K562 (cell line): ENCODE results near the gene ACSL5. TPM values are rescaled to one million over a fixed set of nuclear protein-coding genes. Genes with fewer than 3 reads are reported as not detected.

Source experiments
- ATAC-seq: fragments of 200-7000 bp; cut with Tn5 transposase; 3 replicates; pipeline ENCODE4 v1.9.1; 2020; ENCODE audit warnings: moderate library complexity
- BruUV-seq: library from RNA; stranded (reverse); fragments of 400-500 nt; replicated peaks from 2 replicates; lab custom pipeline; 2021; lab: Mats Ljungman, UMichigan
- CTCF ChIA-PET: fragments of 300-600 bp; formaldehyde crosslinking; extraction: SDS; loops from one replicate; lab custom pipeline; 2021; ENCODE audit warnings: low intra/inter-chr PET ratio; lab: Yijun Ruan, JAX
- POLR2A ChIA-PET: fragments of 300-600, 350-650 bp; sonication (Branson Sonifier 250); formaldehyde crosslinking; extraction: SDS; loops from one replicate; lab custom pipeline; 2021; ENCODE audit warnings: antibody characterized with exemption, inconsistent platforms; lab: Yijun Ruan, JAX
- DNase-seq, 4 experiments: peaks; one replicate each; pipeline versions ENCODE4 v3.0.0 to v3.0.0-alpha.2; 2011 to 2018; ENCODE audit warnings: low spot score in 3 of 4, mixed read lengths in 3 of 4; ENCODE audit errors: extremely low read depth in 1 of 4
- FAIRE-seq: peaks from 2 replicates; lab custom pipeline; 2011; peaks lifted over from hg19 to GRCh38; lab: Jason Lieb, UNC
- H2AFZ ChIP-seq: 2 replicates; pipeline ENCODE4 v1.6.0; 2011; ENCODE audit warnings: low read depth, low read length, control low read depth, inconsistent platforms
- H3K27ac ChIP-seq: fragments of 200-600 bp; 3 replicates; pipeline ENCODE4 v1.8.0; 2011; ENCODE audit warnings: low read depth, mild to moderate bottlenecking, control low read depth, inconsistent platforms, low read length, moderate library complexity, mixed read lengths; ENCODE audit errors: extremely low read depth
- H3K27me3 ChIP-seq, 2 experiments: fragments of 300-600 bp in 1 of 2; 2 replicates in 1 of 2; 3 replicates in 1 of 2; pipeline versions ENCODE4 v1.6.0 to v1.8.0; 2011; ENCODE audit warnings: inconsistent platforms in 2 of 2, low read length in 2 of 2, mild to moderate bottlenecking in 1 of 2, mixed read lengths in 1 of 2, moderate library complexity in 1 of 2; ENCODE audit not compliant: control insufficient read depth in 2 of 2, insufficient read depth in 2 of 2
- H3K36me3 ChIP-seq: fragments of 300-600 bp; 3 replicates; pipeline ENCODE4 v1.8.0; 2011; ENCODE audit warnings: mild to moderate bottlenecking, low read length, inconsistent platforms; ENCODE audit not compliant: control insufficient read depth, insufficient read depth
- H3K4me1 ChIP-seq, 2 experiments: fragments of 200-600 bp in 1 of 2; replicated peaks in 1 of 2; 2 replicates in 1 of 2; 3 replicates in 1 of 2; pipeline versions ENCODE4 v1.5.1 to v1.8.0; 2011; ENCODE audit warnings: inconsistent platforms in 2 of 2, low read length in 2 of 2, mild to moderate bottlenecking in 1 of 2, mixed read lengths in 1 of 2, moderate library complexity in 1 of 2; ENCODE audit not compliant: control insufficient read depth in 2 of 2, insufficient read depth in 2 of 2
- H3K4me2 ChIP-seq: 2 replicates; pipeline ENCODE4 v1.6.1; 2011; ENCODE audit warnings: low read length, control low read depth, inconsistent platforms, mixed read lengths; ENCODE audit not compliant: insufficient read depth
- H3K4me3 ChIP-seq: fragments of 200-600 bp; sonication (generic), shearing (Covaris generic); 2 replicates; pipeline ENCODE4 v1.5.1; 2016; ENCODE audit warnings: control low read depth, inconsistent platforms
- H3K79me2 ChIP-seq: fragments of 200-600 bp; 3 replicates; pipeline ENCODE4 v1.8.0; 2011; ENCODE audit warnings: low read length, inconsistent platforms; ENCODE audit not compliant: control insufficient read depth, insufficient read depth
- H3K9ac ChIP-seq, 2 experiments: 2 replicates each; pipeline versions ENCODE4 v1.6.0 to v1.6.1; 2011; ENCODE audit warnings: low read depth in 2 of 2, low read length in 2 of 2, control low read depth in 1 of 2, inconsistent platforms in 1 of 2, mild to moderate bottlenecking in 1 of 2, mixed read lengths in 1 of 2; ENCODE audit not compliant: insufficient read depth in 1 of 2
- H3K9me1 ChIP-seq: one replicate; pipeline ENCODE4 v1.6.0; 2011; ENCODE audit warnings: inconsistent platforms, mild to moderate bottlenecking, low read length, moderate library complexity; ENCODE audit not compliant: control insufficient read depth, insufficient read depth
- H3K9me3 ChIP-seq: replicated peaks from 2 replicates; pipeline ENCODE4 v1.5.1; 2011; ENCODE audit warnings: low read depth, low read length, inconsistent platforms; ENCODE audit not compliant: control insufficient read depth, insufficient read depth
- H4K20me1 ChIP-seq: replicated peaks from 2 replicates; pipeline ENCODE4 v1.6.1; 2011; ENCODE audit warnings: low read length, inconsistent platforms, mixed read lengths; ENCODE audit not compliant: control insufficient read depth, insufficient read depth
- C11orf30 ChIP-seq: fragments of 450-650 bp; IDR thresholded peaks from 2 replicates; pipeline ENCODE4 v1.6.1; 2016; ENCODE audit warnings: low read depth, mild to moderate bottlenecking
- E2F4 ChIP-seq: sonication (generic); formaldehyde crosslinking; IDR thresholded peaks from 2 replicates; pipeline ENCODE4 v1.8.0; 2022; ENCODE audit warnings: mild to moderate bottlenecking, low read depth, missing genetic modification reagents
- FOXK2 ChIP-seq, 2 experiments: fragments of 450-650 bp; IDR thresholded peaks in 1 of 2; conservative IDR thresholded peaks in 1 of 2; 2 replicates each; pipeline ENCODE4 v1.6.1; 2016; ENCODE audit warnings: low read depth in 2 of 2, mild to moderate bottlenecking in 1 of 2
- GTF2E2 ChIP-seq: fragments of 200-800 bp; sonication (Bioruptor generic); IDR thresholded peaks from 2 replicates; pipeline ENCODE4 v1.6.1; 2016; ENCODE audit warnings: missing genetic modification characterization, missing compliant biosample characterization
- HEY1 ChIP-seq: fragments of 250-450 bp; sonication (Bioruptor Pico); IDR thresholded peaks from 2 replicates; pipeline ENCODE4 v1.5.0; 2020; ENCODE audit warnings: mild to moderate bottlenecking, moderate library complexity, borderline replicate concordance
- HMGXB4 ChIP-seq: sonication (generic); formaldehyde crosslinking; IDR thresholded peaks from 2 replicates; pipeline ENCODE4 v1.8.1; 2023; ENCODE audit warnings: mild to moderate bottlenecking, missing genetic modification reagents
- NCOA4 ChIP-seq: fragments of 450-650 bp; IDR thresholded peaks from 2 replicates; pipeline ENCODE4 v1.6.1; 2018; ENCODE audit warnings: mild to moderate bottlenecking; ENCODE audit not compliant: partially characterized antibody
- PHF20 ChIP-seq: fragments of 450-650 bp; IDR thresholded peaks from 2 replicates; pipeline ENCODE4 v1.6.1; 2018; ENCODE audit not compliant: partially characterized antibody
- RBM15 ChIP-seq: fragments of 200-400 bp; formaldehyde crosslinking; IDR thresholded peaks from 2 replicates; pipeline ENCODE4 v1.6.1; 2018; ENCODE audit warnings: mild to moderate bottlenecking, low read length, moderate library complexity; ENCODE audit not compliant: insufficient read depth
- SMAD3 ChIP-seq: fragments of 450-650 bp; formaldehyde crosslinking; conservative IDR thresholded peaks from 2 replicates; pipeline ENCODE4 v1.4.0; 2020; ENCODE audit warnings: mild to moderate bottlenecking
- USF1 ChIP-seq: sonication (generic); formaldehyde crosslinking; IDR thresholded peaks from 2 replicates; pipeline ENCODE4 v1.9.0; 2022; ENCODE audit warnings: mild to moderate bottlenecking, missing genetic modification reagents
- WHSC1 ChIP-seq: IDR thresholded peaks from one replicate; pipeline ENCODE4 v1.6.1; 2012; ENCODE audit warnings: low read length, control low read depth, inconsistent platforms
- XRCC5 ChIP-seq: fragments of 200-400 bp; formaldehyde crosslinking; IDR thresholded peaks from 2 replicates; pipeline ENCODE4 v1.6.1; 2017; ENCODE audit warnings: low read depth, mild to moderate bottlenecking, low read length
- ZNF175 ChIP-seq: fragments of 200-800 bp; sonication (Bioruptor generic); IDR thresholded peaks from 2 replicates; pipeline ENCODE4 v1.6.1; 2016; ENCODE audit warnings: low read depth, mild to moderate bottlenecking, missing genetic modification characterization, missing compliant biosample characterization
- ZNF24 ChIP-seq: fragments of 450-650 bp; IDR thresholded peaks from 2 replicates; pipeline ENCODE4 v1.6.1; 2016
- ZNF263 ChIP-seq: sonication (generic); formaldehyde crosslinking; IDR thresholded peaks from 2 replicates; pipeline ENCODE4 v1.8.0; 2022; ENCODE audit warnings: mild to moderate bottlenecking, missing genetic modification reagents, borderline replicate concordance
- ZNF589 ChIP-seq: fragments of 200-800 bp; sonication (Bioruptor generic); IDR thresholded peaks from 2 replicates; pipeline ENCODE4 v1.6.1; 2016; ENCODE audit warnings: low read depth, missing genetic modification characterization, missing compliant biosample characterization
- ZNF717 ChIP-seq: fragments of 250-450 bp; sonication (Bioruptor Pico); IDR thresholded peaks from 2 replicates; pipeline ENCODE4 v1.5.0; 2021
- ZNF766 ChIP-seq: fragments of 200-800 bp; sonication (Bioruptor generic); conservative IDR thresholded peaks from 2 replicates; pipeline ENCODE4 v1.6.1; 2016; ENCODE audit warnings: missing genetic modification characterization, missing compliant biosample characterization
- WGBS: fragments of 100-300 bp; shearing (Covaris generic); methylation state at CpG from one replicate; pipeline ENCODE4 v1.1.6; 2016; ENCODE audit warnings: low coverage, mixed read lengths; ENCODE audit not compliant: insufficient coverage; ENCODE audit errors: missing lambda C conversion rate; 5-methylcytosine and 5-hydroxymethylcytosine counted together
- in situ Hi-C: fragments of 300-500 bp; cut with MboI; formaldehyde crosslinking; loops from 4 replicates; pipeline ENCODE4 v1.15.0; 2018; ENCODE audit warnings: inconsistent platforms, mixed read lengths
- intact Hi-C: fragments of 100-400 bp; cut with micrococcal nuclease; formaldehyde crosslinking; loops from 2 replicates; pipeline ENCODE4 v1.14.2; 2022
- polyA plus RNA-seq, 8 experiments: library from polyadenylated mRNA; depleted of rRNA in 4 of 8; stranded (reverse) in 5 of 8; unstranded in 3 of 8; fragments of >200 nt; fragmentation: Nextera tagmentation in 2 of 8; fragmentation: Illumina TruSeq in 1 of 8; extraction: Ambion mirVana in 2 of 8; extraction: Trizol in 1 of 8; gene quantifications; 2 replicates each; pipeline versions ENCODE4 v1.2.1 to v1.2.3, GENCODE V29; 2011 to 2014; ENCODE audit warnings: inconsistent platforms in 1 of 8, missing spikeins in 1 of 8
- total RNA-seq, 7 experiments: library from RNA; depleted of rRNA in 6 of 7; stranded (reverse); fragments of >200 nt in 6 of 7; fragmentation: Illumina TruSeq in 2 of 7; extraction: Trizol in 2 of 7; gene quantifications; 2 replicates each; pipeline versions ENCODE4 v1.2.1 to v1.2.3, GENCODE V29; 2011 to 2021; ENCODE audit warnings: low replicate concordance in 1 of 7

The ACSL5 gene
- total and polyA plus RNA-seq, 9 of the 15 experiments (the other 6 are each of a cell fraction or from before 2014, with no cell fraction given) = 0.19 to 1.4 (median 0.55) TPM

GRCh38 chr10:112369495-112370423 is 4.2 kb upstream of the ACSL5 start:
- BruUV-seq = no TSS peak
- H4K20me1 ChIP-seq = no peaks in the 10 kb centered on the region
- H3K9ac ChIP-seq = no peak overlapping the region
- ChIA-PET CTCF (no interaction called here), POLR2A (no interaction called here)
- no peak overlapping the region for H2AFZ ChIP-seq
- FAIRE-seq = no peak
- in situ Hi-C loops (no loop called here), intact Hi-C loops (no loop called here)
- H3K9me3 ChIP-seq = no peaks in the 10 kb centered on the region
- no peak overlapping the region for H3K4me3 ChIP-seq
- no peak for TF ChIP-seq ZNF589
- TF ChIP-seq ZNF24 = no peak
- TF ChIP-seq E2F4 = no peak
- no peak for TF ChIP-seq HMGXB4 (CRISPR knock-in tag)
- no peak for TF ChIP-seq XRCC5
- no peak for TF ChIP-seq C11orf30
- TF ChIP-seq ZNF717 = no peak
- no peak for TF ChIP-seq ZNF263 (CRISPR knock-in tag)
- TF ChIP-seq GTF2E2 (tag) = no peak
- no peak for TF ChIP-seq FOXK2 (conservative IDR thresholded peaks at IDR 0.05 in 1 of 2, IDR thresholded peaks at IDR 0.05 in 1 of 2; ENCODE audit: low read depth in 2 of 2)
- no peak for TF ChIP-seq ZNF766 (CRISPR knock-in tag)
- TF ChIP-seq SMAD3 (CRISPR knock-in tag) = no peak
- no peak for TF ChIP-seq ZNF175 (CRISPR knock-in tag)
- no peak for TF ChIP-seq RBM15
- TF ChIP-seq WHSC1 = no peak
- TF ChIP-seq PHF20 = no peak
- no peak for TF ChIP-seq USF1 (CRISPR knock-in tag)
- no peak for TF ChIP-seq HEY1 (CRISPR knock-in tag)
- TF ChIP-seq NCOA4 = no peak
- H3K79me2 ChIP-seq = no peaks in the 10 kb centered on the region
- no peak for ATAC-seq
- no peak for DNase-seq
- peaks cover 0 to 7% of the 10 kb centered on the region in 2 experiments; a peak in 2 of 5 replicates for H3K27me3 ChIP-seq
- no peaks in the 10 kb centered on the region for H3K9me1 ChIP-seq
- no peak overlapping the region for H3K27ac ChIP-seq
- H3K4me2 ChIP-seq = no peak overlapping the region
- H3K36me3 ChIP-seq = no peaks in the 10 kb centered on the region
- WGBS = 38% methylated on average over 6 of the region's 40 CpGs
- no peaks in the 10 kb centered on the region; a peak in 2 of 5 replicates for H3K4me1 ChIP-seq
